SHP77 (cell line): ENCODE data around the gene DUSP12.

Experiments
- DNase-seq, 2 experiments: peaks; one replicate each; lab custom pipeline; 2025; lab: John Stamatoyannopoulos, UW

Gene DUSP12

DNA sequence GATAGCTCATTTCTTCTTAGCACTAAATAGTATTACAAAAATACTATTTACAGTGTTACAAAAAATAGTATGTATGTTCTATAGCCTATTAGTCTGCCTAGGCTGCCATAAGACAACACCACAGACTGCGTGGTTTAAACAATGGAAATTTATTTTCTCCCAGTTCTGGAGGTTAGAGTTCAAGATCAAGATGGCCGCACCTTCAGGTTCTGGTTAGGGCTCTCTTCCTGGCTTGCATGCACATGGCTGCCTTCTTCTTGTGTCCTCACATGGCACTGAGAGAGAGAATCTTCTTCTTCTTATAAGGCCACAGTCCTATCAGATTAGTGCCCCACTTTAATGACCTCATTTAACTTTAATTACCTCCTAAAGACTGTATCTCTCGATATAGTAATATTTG lies 20.7 kb downstream of the DUSP12 start:
- DNase-seq, result no peak

DNA sequence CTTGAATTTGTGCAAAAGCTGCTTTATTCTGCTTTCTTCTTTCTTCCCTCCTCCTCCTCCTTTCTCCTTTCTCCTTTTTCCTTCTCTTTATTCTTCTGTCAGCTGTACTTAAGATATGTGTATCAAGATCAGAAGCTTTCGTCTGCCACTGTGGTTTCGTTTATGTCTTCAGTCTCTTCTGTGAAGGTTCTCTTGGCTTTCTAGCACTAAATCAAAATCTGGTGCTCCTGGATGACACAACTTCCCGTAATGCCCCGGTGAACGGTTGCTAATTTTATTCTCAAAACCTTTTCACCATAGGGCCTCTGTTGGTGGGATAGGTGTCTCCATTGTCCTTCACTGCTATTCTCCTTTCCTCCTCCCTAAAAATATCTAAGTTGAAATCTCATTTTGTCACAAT lies 21.6 kb downstream of the DUSP12 start:
- no peak for DNase-seq

- DNase-seq, result no peak
These were observed 22.4 kb downstream of the DUSP12 start for GRCh38 chr1:161771973-161772372.

- no peak for DNase-seq
These were observed 22.8 kb downstream of the DUSP12 start for GRCh38 chr1:161772397-161772796.

GRCh38 chr1:161773791-161774190 lies 24.2 kb downstream of the DUSP12 start:
- DNase-seq, result no peak

DNA sequence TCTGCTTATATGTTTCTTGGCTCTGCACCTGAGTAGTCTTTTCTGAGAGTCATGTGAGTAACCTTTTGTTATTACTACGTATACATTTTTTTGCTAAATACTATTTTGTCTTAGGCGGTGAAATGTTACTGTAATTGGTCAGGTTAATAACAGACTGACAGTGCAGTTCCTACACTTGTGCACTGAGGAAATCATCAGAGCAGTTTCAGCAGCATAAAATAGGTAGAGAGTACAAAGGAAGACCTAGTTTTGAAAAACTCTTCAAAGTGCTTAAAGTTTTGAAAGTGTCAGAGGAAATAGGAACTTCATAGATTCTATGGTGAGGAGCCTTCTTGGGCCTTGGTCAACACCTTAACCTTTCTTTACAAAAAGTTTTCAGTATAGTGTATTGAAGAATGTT lies 27.7 kb downstream of the DUSP12 start:
- no peak for DNase-seq

DNA sequence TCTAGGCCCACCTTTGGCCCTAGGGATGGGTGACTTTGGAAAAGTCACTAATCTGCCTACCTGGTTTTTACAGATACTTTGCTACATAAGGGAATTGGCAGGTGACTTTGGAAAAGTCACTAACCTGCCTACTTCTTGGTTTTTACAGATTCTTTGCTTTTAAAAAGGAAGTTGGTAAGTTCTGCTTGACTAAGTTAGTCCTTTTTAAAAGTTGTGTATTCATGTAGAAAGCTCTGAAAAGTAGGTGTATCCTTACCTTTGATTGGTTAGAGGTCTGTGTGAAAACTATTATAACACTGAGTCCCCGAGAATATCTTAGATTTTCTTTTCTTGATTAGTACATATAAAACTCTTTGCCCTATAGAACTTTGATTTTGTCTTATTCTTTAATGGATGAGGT lies 28.9 kb downstream of the DUSP12 start:
- no peak for DNase-seq

GRCh38 chr1:161779393-161779792 lies 29.8 kb downstream of the DUSP12 start:
- no peak for DNase-seq

DNA sequence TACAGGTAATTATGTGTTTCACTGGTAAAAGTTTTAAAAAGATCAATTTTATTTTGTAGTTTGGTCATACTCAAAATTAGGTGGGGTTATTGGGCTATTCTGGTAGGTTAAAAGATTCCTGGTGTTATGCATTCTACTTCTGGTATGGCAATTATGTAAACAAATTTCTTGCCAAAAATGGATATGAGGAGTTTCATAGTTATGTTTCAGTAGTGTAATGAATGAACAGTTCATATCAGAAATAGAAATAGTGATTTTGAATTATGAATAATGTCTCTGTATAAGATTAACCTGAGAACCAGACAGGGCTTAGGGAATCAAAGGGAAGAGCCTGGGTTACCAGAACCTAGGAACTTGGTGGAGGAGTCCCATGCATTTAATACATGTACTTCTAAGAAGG lies 32.4 kb downstream of the DUSP12 start:
- DNase-seq, result no peak

GRCh38 chr1:161782886-161783285 lies 33.3 kb downstream of the DUSP12 start:
- DNase-seq, result no peak

DNA sequence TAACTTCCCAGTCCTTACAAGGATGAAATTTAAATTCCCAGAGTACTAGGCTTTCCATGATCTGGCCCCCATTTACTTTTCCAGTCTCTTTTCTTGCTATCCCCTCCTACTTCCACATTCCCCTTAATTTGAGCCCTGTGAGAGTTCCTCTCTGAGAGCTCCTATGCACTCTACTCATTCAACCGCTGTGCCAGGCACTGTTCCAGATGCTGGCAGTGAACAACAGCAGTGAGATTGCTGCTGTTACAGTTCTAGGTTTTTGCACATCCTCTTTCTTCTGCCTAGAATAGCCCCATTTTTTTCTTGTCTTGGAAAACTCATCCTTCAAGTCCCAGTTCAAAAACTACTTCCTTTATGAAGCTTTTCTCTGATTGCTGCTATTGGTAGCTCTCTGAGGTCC lies 35.4 kb downstream of the DUSP12 start:
- no peak for DNase-seq

- no peak for DNase-seq
These were observed 37.8 kb downstream of the DUSP12 start for GRCh38 chr1:161787355-161787754.

- DNase-seq, result no peak
These were observed 41.2 kb downstream of the DUSP12 start for GRCh38 chr1:161790587-161791317.

DNA sequence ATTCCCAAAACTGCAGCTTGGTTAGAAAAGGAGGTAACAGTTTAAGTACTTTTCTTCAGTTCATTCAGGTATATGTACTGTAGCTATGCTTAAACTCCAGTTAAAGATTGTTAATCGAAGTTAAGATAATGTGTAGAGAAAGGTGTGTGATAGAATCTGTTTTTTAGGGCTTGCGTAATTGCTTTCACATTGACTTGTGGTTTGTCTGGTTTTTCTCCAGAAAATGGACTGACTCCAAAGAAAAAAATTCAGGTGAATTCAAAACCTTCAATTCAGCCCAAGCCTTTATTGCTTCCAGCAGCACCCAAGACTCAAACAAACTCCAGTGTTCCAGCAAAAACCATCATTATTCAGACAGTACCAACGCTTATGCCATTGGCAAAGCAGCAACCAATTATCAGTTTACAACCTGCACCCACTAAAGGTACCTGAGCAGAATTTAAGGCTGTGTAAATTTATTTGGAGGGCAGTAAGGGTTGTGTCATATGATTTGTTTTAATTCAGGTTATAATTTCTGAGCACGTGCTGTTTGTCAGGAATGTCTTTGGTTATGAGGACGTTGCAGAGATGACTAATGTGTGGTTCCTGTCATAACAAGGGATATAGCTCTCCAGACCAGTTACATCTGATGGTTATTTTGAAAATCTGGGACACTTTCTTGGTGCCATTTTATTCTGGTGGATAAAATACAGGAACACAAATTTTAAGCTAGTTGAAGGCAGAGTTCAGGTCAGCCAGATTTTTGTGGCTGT lies 42.5 kb downstream of the DUSP12 start:
- no peak for DNase-seq

- DNase-seq, result peak; percentile 35 to 68
These were observed 43.2 kb downstream of the DUSP12 start for GRCh38 chr1:161792740-161793139.

DNA sequence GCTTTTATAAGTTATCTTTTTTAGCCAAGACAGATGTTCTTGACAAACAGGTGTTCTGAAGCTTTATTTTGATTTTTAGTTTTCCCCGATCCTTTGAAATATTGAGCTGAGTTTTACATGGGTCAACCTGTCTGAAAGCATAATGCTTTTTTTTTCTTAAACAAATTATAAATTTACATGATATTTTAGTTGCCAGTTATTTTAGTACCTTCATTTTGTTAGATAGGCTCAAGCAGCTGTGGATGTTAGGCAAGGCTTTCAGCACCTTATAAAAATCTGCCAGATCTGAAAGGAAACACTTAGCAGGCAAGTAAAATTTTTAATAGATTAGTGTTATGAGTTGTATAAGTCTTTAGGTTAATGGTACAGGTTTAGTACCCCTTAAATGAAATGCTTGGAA lies 50.2 kb downstream of the DUSP12 start:
- DNase-seq, result no peak

DNA sequence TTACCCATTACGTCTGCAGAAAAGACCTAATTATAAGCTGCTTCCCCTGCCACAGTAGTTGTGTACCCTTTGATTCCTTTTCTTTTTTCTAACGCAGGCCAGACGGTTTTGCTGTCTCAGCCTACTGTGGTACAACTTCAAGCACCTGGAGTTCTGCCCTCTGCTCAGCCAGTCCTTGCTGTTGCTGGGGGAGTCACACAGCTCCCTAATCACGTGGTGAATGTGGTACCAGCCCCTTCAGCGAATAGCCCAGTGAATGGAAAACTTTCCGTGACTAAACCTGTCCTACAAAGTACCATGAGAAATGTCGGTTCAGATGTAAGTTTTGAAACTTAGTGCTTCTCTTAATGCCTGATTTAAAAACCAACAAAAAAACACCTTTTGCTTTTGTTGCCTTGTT lies 52.4 kb downstream of the DUSP12 start:
- no peak for DNase-seq

DNA sequence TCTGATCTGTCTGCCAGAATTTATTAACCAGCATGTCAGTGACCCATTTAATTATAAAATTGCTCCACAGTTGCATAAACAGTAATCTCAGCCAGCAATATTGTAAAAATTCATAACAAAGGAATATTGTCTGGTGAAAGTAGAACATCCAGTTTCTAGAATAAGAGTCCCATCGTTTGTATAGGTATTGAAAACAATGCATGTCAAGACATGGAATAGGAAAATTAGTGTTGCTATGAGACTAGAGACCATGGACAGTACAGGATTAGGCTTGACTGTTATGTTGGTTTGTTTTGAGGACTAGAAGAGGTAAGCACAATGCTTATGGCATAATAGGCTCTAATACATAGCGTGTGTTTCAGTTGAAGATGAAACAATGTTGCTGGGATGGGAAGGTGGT lies 53.6 kb downstream of the DUSP12 start:
- DNase-seq, result no peak

DNA sequence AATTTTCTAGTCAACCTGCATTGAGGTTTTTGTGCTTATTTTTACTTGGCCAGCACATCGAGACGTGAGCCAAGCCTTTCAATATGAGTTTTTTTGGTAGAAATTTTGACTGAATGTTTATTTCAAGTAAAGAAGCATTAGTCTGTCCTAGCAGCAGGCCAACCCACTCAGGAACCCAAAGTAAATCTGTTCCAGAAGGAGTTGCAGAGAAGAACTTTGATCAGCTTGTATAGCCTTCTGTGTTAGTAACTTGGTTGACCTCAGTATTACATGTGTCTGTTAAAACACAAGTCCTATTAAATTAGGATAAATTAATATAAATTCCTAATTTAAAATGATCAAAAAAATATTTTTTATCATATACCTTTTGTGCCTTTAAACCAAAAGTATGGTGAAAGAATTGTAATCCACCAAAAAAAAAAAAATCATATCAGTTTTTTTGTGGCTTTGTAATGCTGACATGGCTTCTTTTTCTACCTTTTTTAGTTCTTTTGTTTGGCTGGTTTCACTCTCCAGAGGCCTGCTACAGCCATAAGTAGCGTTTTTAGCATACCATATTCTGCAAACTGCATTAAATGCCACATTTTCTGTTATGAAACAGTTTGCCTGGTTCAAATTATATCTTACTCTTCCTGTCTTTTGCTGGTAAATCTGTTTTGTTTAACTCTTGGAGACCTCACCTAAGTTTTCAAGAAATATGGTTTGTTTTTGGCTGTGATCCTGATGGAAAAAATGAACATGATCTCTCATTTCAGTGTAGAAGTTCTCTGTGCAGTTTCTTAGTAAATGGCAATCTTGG lies 56.0 kb downstream of the DUSP12 start:
- no peak for DNase-seq
